ENCODE results near the gene UCMA.

GRCh38 chr10:13263591-13263990, 29.4 kb upstream of the UCMA start:
- TF ChIP-seq SUZ12 (IDR thresholded peaks at IDR 0.05; ENCODE audit: unreplicated experiment), result no peak
- no peak for TF ChIP-seq YY1 (IDR thresholded peaks at IDR 0.05; ENCODE audit: low read depth, low read length)
- TF ChIP-seq SIX5 (IDR thresholded peaks at IDR 0.05; ENCODE audit: low read depth, low read length, severe bottlenecking), result no peak
- no peak for TF ChIP-seq USF1 (IDR thresholded peaks at IDR 0.05; ENCODE audit: borderline replicate concordance, extremely low read length, insufficient read depth, low read depth, low read length)
- TF ChIP-seq HCFC1 (IDR thresholded peaks at IDR 0.05; ENCODE audit: low read length), result no peak
- TF ChIP-seq POLR2A (IDR thresholded peaks at IDR 0.05; ENCODE audit: low read depth, low read length), result no peak
- TF ChIP-seq ZBTB33 (IDR thresholded peaks at IDR 0.05), result no peak
- TF ChIP-seq POLR2AphosphoS5 (IDR thresholded peaks at IDR 0.05; ENCODE audit: low read length), result no peak
- TF ChIP-seq CTCF (IDR thresholded peaks at IDR 0.05 in 2 of 3, conservative IDR thresholded peaks at IDR 0.05 in 1 of 3; ENCODE audit: control insufficient read depth in 2 of 3, extremely low read depth in 1 of 3, insufficient read depth in 1 of 3, low read depth in 3 of 3, low read length in 3 of 3), result no peak
- TF ChIP-seq HDAC6 (IDR thresholded peaks at IDR 0.05; ENCODE audit: unreplicated experiment), result no peak
- no peak for TF ChIP-seq SPI1 (IDR thresholded peaks at IDR 0.05; ENCODE audit: borderline replicate concordance, insufficient read depth, low read depth, low read length)
